Transverse colon (tissue), 4 donors: Measurements from ENCODE around the gene FMNL2. TPM values are rescaled to one million over a fixed set of nuclear protein-coding genes. Genes with fewer than 3 reads are reported as not detected.

Experiments
- DNase-seq: peaks from one replicate; pipeline ENCODE4 v3.0.0-alpha.2; 2019
- H3K27ac ChIP-seq, 4 donors: fragments of 200-600 bp; sonication (generic); 2 replicates each; pipeline ENCODE4 v1.5.1; 2016 to 2018; ENCODE audit warnings: inconsistent platforms in 4 of 4
- H3K27me3 ChIP-seq: fragments of 200-600 bp; sonication (generic); 2 replicates; pipeline ENCODE4 v1.5.1; 2017; ENCODE audit warnings: inconsistent platforms
- H3K36me3 ChIP-seq, 4 donors: fragments of 200-600 bp; sonication (generic); 2 replicates each; pipeline ENCODE4 v1.5.1; 2017 to 2019; ENCODE audit warnings: inconsistent platforms in 4 of 4
- H3K4me1 ChIP-seq, 4 donors: fragments of 200-600 bp; sonication (generic); 2 replicates each; pipeline ENCODE4 v1.5.1; 2017 to 2020; ENCODE audit warnings: inconsistent platforms in 4 of 4
- H3K4me3 ChIP-seq, 4 donors: fragments of 200-600 bp; sonication (generic); 1 replicate in 1 of 4; 2 replicates in 3 of 4; pipeline versions ENCODE4 v1.5.1 to v1.6.1; 2017 to 2019; ENCODE audit warnings: inconsistent platforms in 4 of 4
- H3K9me3 ChIP-seq, 2 donors: fragments of 200-600 bp; sonication (generic); 2 replicates each; pipeline ENCODE4 v1.5.1; 2017 to 2019; ENCODE audit warnings: inconsistent platforms in 2 of 2
- EP300 ChIP-seq: sonication (generic); formaldehyde crosslinking; IDR thresholded peaks from one replicate; pipeline ENCODE4 v1.6.1; 2017; ENCODE audit warnings: antibody characterized with exemption, low read depth
- POLR2A ChIP-seq: fragments of 450-650 bp; IDR thresholded peaks from one replicate; pipeline ENCODE4 v1.6.1; 2016; ENCODE audit warnings: antibody characterized with exemption, mild to moderate bottlenecking, moderate library complexity
- POLR2AphosphoS5 ChIP-seq, 3 donors: sonication (generic); formaldehyde crosslinking; IDR thresholded peaks; one replicate each; pipeline ENCODE4 v1.6.1; 2016; ENCODE audit warnings: antibody characterized with exemption in 3 of 3
- WGBS, 2 donors: methylation state at CpG; one replicate each; pipeline ENCODE4 v1.1.5; 2018; ENCODE audit warnings: low coverage in 1 of 2; 5-methylcytosine and 5-hydroxymethylcytosine counted together
- in situ Hi-C, 4 donors: fragments of 200-750 bp; cut with MboI; loops; one replicate each; pipeline versions ENCODE4 v1.15.0 to v1.15.1; 2017; ENCODE audit warnings: low sequenced_read_pairs in 3 of 4, low pct_ligation_motif_present in 1 of 4, low pct_unique_long_range_greater_than_20kb in 1 of 4
- intact Hi-C: fragments of 100-400 bp; cut with DNase I; formaldehyde crosslinking; loops from one replicate; pipeline ENCODE4 v1.15.1; 2023; ENCODE audit warnings: low total_unique reads
- total RNA-seq, 4 donors: library from RNA; depleted of rRNA; stranded (reverse); fragments of >200 nt; gene quantifications; one replicate each; pipeline ENCODE4 v1.1.0, GENCODE V29; 2016
- TF ChIP-seq, protein P1 (sequence below), 5 experiments: fragments of 200-600 bp in 3 of 5; fragments of 450-650 bp in 2 of 5; sonication (generic) in 3 of 5; IDR thresholded peaks; 1 replicate in 2 of 5; 2 replicates in 3 of 5; pipeline ENCODE4 v1.5.1; 2016 to 2017; ENCODE audit warnings: antibody characterized with exemption in 5 of 5, inconsistent platforms in 3 of 5, mild to moderate bottlenecking in 2 of 5, moderate library complexity in 1 of 5

FMNL2 gene
- total RNA-seq, 4 donors from 2014 or later = 9.2 to 31.4 (median 23.9) TPM

DNA sequence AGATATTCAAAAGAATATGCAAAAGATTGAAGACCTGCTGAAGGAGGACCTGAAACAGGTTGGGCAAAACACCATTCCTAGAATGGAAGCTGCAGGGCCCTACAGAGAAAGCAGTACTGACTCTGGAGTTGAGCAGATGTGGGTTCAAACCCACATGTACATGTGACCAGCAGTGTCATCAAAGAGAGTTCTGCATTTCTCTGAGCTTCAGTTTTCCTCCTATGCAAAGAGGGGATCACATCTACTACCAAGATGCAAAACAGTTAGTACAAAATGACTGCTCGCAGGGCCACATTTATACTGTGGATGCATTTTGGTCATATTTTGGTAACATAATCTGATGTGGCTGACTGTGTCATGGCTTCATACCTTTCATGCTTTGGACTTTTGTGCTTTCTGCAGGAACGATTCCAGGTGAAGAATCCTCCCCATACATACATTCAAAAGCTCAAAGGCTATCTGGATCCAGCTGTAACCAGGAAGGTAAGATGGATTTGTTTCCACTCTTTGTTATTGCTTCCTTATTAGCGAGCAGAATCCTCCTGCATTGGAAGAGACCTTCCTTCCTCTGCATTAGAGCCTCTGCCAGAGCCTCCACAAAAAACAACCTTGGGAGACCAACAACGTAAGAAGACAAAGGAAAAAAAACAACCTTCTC lies 207.5 kb downstream of the FMNL2 start:
- intact Hi-C loops = no loop called here

DNA sequence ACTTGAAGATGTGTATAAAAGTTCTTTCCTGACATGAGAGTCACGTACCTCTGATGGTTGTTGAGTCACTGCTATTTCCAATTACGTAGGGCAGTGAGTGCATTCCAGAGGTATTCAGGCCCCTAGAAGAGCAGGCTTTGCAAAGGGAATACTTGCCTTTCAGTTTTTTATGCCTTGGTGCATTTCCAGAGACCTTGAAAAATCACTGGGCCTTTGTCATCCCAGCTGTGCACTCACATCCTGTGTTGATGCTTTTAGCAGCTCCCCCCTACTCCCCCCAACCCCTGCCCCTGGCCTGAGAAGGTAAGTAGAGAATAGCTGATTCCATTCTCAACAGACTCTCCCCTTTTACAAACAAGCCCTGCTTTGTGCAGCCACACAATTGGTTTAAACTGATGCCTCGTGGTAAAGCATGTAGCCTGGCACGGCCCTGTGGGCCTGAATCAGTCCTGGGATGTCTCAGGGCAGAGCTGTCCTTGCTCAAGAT lies 208.1 kb downstream of the FMNL2 start:
- H3K27me3 ChIP-seq = no peaks in the 10 kb centered on the region
- WGBS, 2 donors = 41 to 45% methylated on average over 2 to 4 of the region's 4 CpGs
- in situ Hi-C loops (no loop called here), intact Hi-C loops (no loop called here)
- no peaks in the 10 kb centered on the region for H3K36me3 ChIP-seq
- peak overlapping the region; percentile 57 to 73 (median 66) for H3K27ac ChIP-seq
- H3K9me3 ChIP-seq = no peaks in the 10 kb centered on the region
- H3K4me3 ChIP-seq = no peak overlapping the region
- DNase-seq = no peak
- TF ChIP-seq POLR2A (no peak), POLR2AphosphoS5 (IDR thresholded peaks at IDR 0.05) (no peak), EP300 (no peak)
- TF ChIP-seq, protein P1, sequence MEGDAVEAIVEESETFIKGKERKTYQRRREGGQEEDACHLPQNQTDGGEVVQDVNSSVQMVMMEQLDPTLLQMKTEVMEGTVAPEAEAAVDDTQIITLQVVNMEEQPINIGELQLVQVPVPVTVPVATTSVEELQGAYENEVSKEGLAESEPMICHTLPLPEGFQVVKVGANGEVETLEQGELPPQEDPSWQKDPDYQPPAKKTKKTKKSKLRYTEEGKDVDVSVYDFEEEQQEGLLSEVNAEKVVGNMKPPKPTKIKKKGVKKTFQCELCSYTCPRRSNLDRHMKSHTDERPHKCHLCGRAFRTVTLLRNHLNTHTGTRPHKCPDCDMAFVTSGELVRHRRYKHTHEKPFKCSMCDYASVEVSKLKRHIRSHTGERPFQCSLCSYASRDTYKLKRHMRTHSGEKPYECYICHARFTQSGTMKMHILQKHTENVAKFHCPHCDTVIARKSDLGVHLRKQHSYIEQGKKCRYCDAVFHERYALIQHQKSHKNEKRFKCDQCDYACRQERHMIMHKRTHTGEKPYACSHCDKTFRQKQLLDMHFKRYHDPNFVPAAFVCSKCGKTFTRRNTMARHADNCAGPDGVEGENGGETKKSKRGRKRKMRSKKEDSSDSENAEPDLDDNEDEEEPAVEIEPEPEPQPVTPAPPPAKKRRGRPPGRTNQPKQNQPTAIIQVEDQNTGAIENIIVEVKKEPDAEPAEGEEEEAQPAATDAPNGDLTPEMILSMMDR (IDR thresholded peaks at IDR 0.05) = no peak
- peaks cover 3 to 32% (median 20%) of the 10 kb centered on the region in 4 donors for H3K4me1 ChIP-seq

More for the DNA sequence above, 207.5 kb downstream of the FMNL2 start:
- Histone ChIP-seq H3K9me3 (no peaks in the 10 kb centered on the region), H3K4me1 (peaks cover 3 to 32% (median 20%) of the 10 kb centered on the region in 4 donors), H3K27me3 (no peaks in the 10 kb centered on the region), H3K4me3 (no peak overlapping the region), H3K36me3 (no peaks in the 10 kb centered on the region), H3K27ac (peak overlapping the region; percentile 57 to 73 (median 66))
- TF ChIP-seq POLR2A = no peak
- TF ChIP-seq EP300 = no peak
- TF ChIP-seq POLR2AphosphoS5 (IDR thresholded peaks at IDR 0.05) = peak in 1 of 3 donors; percentile 26
- TF ChIP-seq, protein P1 (IDR thresholded peaks at IDR 0.05) = no peak
- in situ Hi-C loops = no loop called here
- WGBS, 2 donors = 52% methylated on average over 4 of the region's 4 CpGs; no CpG with 5 or more reads in 1 of the 2 donors
- DNase-seq = no peak

DNA sequence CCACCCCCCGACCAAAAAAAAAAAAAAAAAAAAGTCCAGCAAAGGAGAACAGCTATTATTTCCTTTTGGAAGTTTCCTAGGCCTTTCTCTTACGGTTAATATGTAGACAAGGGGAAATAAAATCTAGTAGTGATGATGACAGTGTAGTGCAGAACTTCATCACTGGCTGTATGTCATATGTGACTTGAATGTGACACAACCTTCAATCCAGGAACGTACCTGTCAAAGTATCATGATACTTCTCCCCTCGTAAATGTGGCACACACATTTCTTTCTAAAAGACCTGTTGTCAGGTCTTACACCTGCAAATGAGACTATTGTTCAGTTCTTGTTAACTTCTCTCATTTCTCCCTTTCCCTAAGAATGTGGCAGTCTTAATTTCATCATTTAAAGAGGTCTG lies 208.7 kb downstream of the FMNL2 start:
- no peak for DNase-seq
- H3K27ac ChIP-seq = peak overlapping the region in 2 of 4 donors; percentile 62 to 70
- WGBS, 2 donors = 72 to 86% methylated on average over 4 of the region's 4 CpGs
- TF ChIP-seq POLR2A = no peak
- TF ChIP-seq, protein P1 (IDR thresholded peaks at IDR 0.05) = no peak
- TF ChIP-seq EP300 = no peak
- no peak for TF ChIP-seq POLR2AphosphoS5 (IDR thresholded peaks at IDR 0.05)
- in situ Hi-C loops = no loop called here
- no peaks in the 10 kb centered on the region for H3K36me3 ChIP-seq
- intact Hi-C loops = no loop called here
- H3K4me3 ChIP-seq = no peak overlapping the region
- peaks cover 3 to 32% (median 20%) of the 10 kb centered on the region in 4 donors for H3K4me1 ChIP-seq
- H3K9me3 ChIP-seq = no peaks in the 10 kb centered on the region
- H3K27me3 ChIP-seq = no peaks in the 10 kb centered on the region

DNA sequence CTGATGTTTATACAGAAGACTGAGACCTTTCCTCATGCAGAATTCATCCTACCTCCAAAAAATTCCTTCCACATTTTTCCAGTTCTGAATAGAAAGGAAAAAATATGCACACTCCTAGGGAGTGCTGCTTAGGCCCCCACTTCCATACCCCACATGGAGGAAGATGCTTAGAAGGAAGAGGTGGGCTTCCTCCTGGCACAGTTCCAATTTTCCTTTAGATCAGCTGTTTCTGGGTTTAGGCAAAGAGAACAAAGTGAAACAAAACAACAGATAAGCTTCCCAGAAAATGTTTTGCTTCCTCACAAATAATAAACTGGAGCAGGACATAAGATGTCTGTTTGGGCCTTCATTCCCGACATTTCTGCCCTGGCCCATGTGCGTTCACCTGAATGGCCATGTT lies 209.7 kb downstream of the FMNL2 start:
- no peaks in the 10 kb centered on the region for H3K27me3 ChIP-seq
- intact Hi-C loops (no loop called here), in situ Hi-C loops (no loop called here)
- no peak overlapping the region for H3K27ac ChIP-seq
- no peak for DNase-seq
- H3K4me1 ChIP-seq = peaks cover 3 to 32% (median 20%) of the 10 kb centered on the region in 4 donors
- TF ChIP-seq POLR2AphosphoS5 (IDR thresholded peaks at IDR 0.05) (no peak), POLR2A (no peak)
- 75 to 83% methylated on average over 2 of the region's 2 CpGs for WGBS, 2 donors
- H3K9me3 ChIP-seq = no peaks in the 10 kb centered on the region
- no peaks in the 10 kb centered on the region for H3K36me3 ChIP-seq
- no peak overlapping the region for H3K4me3 ChIP-seq
